Dendritic cell treated with granulocyte-macrophage colony-stimulating factor and Interleukin-4, amounts not matched to agents 40 ng/mL and 50 ng/mL, for 4 days (primary cell): ENCODE measurements around the gene STAT6.
"Not testable (repeated sequence)": the region's sequence is repeated elsewhere in the genome, so short reads cannot be mapped to it uniquely, and the experiment has no call there.

Experiments
- H3K27ac Mint-ChIP-seq: one replicate; pipeline ENCODE4 v1.8.0; 2022; ENCODE audit warnings: mild to moderate bottlenecking, mixed read lengths
- H3K27me3 Mint-ChIP-seq: one replicate; pipeline ENCODE4 v1.8.0; 2022; ENCODE audit warnings: mild to moderate bottlenecking, mixed read lengths
- H3K36me3 Mint-ChIP-seq: one replicate; pipeline ENCODE4 v1.8.0; 2022; ENCODE audit warnings: low read depth, mixed read lengths
- H3K4me1 Mint-ChIP-seq: one replicate; pipeline ENCODE4 v1.8.0; 2022; ENCODE audit warnings: low read depth, mixed read lengths
- H3K4me3 Mint-ChIP-seq: one replicate; pipeline ENCODE4 v1.8.0; 2022; ENCODE audit warnings: mild to moderate bottlenecking, moderate library complexity, mixed read lengths
- H3K9me3 Mint-ChIP-seq: one replicate; pipeline ENCODE4 v1.8.0; 2022; ENCODE audit warnings: mixed read lengths
- intact Hi-C: fragments of 100-400 bp; cut with micrococcal nuclease; formaldehyde crosslinking; loops from one replicate; pipeline ENCODE4 v1.15.0; 2022

The STAT6 gene

DNA sequence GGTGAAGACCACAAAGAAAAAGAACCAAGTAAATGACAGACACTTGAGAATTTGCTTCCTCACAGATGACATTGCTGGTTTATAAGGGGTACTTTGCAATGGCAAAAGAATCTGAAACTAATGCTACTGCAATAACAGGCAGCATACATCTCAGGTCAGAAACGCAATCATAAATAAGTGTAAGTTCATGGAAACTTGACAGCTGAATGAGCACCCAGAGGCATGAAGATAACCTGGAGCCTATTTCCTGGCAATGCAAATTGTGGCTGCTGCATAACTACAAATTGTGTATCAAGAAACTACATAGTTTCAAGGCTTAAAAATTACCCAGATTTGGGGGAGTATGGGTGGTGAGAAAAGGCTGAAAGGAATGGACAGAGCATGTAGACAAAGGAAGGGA is 52.7 kb downstream of the STAT6 start:
- H3K27me3 Mint-ChIP-seq: no peaks in the 10 kb centered on the region
- peaks cover 5% of the 10 kb centered on the region for H3K4me1 Mint-ChIP-seq
- no peaks in the 10 kb centered on the region for H3K9me3 Mint-ChIP-seq
- H3K4me3 Mint-ChIP-seq: no peak overlapping the region
- H3K27ac Mint-ChIP-seq: no peak overlapping the region
- intact Hi-C loops: no loop called here
- peaks cover 55% of the 10 kb centered on the region for H3K36me3 Mint-ChIP-seq

DNA sequence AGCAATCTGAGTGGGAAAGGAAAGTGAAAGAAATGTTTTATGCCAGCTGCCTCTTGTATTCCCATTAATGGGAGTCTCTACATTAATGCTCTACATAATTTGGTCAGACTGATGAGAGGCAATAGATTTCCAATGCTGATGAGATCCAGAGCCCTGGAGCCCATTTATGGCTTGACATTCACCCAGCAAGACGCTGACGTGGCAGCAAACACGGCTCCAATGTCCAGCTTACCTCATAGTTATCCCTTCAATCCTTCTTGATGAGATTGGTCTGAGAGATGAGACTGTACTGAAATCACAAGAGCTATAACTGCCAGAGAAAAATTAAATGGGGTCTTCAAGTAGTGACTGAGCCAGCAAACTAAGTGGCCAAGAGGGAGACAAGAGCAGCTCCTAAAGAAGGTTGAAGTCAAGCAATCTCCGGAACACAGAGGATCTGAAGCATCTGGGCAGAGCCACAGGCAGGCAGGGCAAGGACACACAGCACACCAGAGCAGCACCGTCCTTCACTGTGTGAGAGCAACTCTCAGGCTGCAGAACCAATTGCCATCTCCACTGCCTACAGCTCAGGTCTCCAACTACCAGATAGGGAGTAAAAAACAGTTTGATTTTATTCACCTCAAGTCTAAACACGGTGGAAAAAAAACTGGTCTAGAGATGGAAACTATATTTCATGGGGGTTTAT is 54.0 kb downstream of the STAT6 start:
- Mint-ChIP-seq H3K27me3 (no peaks in the 10 kb centered on the region), H3K4me1 (peaks cover 5% of the 10 kb centered on the region), H3K27ac (no peak overlapping the region), H3K4me3 (no peak overlapping the region), H3K36me3 (peaks cover 49% of the 10 kb centered on the region), H3K9me3 (no peaks in the 10 kb centered on the region)
- intact Hi-C loops: no loop called here

DNA sequence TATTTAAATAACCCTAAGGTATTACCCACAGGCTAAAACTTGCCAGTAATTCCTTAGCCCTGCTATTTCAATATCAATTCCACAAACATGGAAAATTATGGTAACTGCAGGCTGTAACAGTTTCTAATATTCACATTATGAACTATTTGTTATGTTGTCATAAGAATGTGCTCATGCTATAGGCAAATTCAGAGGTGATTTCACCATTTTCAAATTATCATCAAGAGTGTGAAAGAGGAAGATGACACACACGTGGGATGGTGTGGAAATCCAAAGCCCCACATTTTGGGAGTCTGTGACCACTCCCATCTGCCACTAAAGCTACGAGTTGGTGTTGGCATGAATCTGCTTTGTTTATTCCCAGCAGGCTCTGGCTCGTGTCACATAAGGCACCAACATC is 55.3 kb downstream of the STAT6 start:
- Mint-ChIP-seq H3K27ac (no peak overlapping the region), H3K4me3 (no peak overlapping the region), H3K27me3 (no peaks in the 10 kb centered on the region), H3K4me1 (peaks cover 11% of the 10 kb centered on the region), H3K9me3 (no peaks in the 10 kb centered on the region), H3K36me3 (peaks cover 40% of the 10 kb centered on the region)
- intact Hi-C loops: no loop called here

DNA sequence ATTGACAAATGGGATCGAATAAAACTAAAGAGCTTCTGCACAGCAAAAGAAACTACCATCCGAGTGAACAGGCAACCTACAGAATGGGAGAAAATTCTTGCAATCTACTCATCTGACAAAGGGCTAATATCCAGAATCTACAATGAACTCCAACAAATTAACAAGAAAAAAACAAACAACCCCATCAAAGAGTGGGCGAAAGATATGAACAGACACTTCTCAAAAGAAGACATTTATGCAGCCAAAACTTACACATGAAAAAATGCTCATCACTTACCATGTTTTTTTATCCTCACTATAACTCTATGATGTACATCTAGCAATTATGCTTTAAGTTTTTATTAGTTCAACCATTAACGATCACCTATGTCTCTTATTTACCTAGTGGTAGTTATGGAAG is 57.3 kb downstream of the STAT6 start:
- H3K9me3 Mint-ChIP-seq, intact Hi-C loops, H3K4me3 Mint-ChIP-seq, H3K27ac Mint-ChIP-seq, H3K27me3 Mint-ChIP-seq: not testable (repeated sequence)
- Mint-ChIP-seq H3K36me3 (peaks cover 23% of the 10 kb centered on the region), H3K4me1 (peaks cover 30% of the 10 kb centered on the region)

DNA sequence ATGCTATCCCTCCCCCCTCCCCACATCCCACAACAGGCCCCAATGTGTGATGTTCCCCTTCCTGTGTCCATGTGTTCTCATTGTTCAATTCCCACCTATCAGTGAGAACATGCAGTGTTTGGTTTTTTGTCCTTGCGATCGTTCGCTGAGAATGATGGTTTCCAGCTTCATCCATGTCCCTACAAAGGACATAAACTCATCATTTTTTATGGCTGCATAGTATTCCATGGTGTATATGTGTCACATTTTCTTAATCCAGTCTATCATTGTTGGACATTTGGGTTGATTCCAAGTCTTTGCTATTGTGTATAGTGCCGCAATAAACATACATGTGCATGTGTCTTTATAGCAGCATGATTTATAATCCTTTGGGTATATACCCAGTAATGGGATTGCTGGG is 58.0 kb downstream of the STAT6 start:
- H3K27me3 Mint-ChIP-seq, H3K9me3 Mint-ChIP-seq, intact Hi-C loops, H3K4me3 Mint-ChIP-seq, H3K27ac Mint-ChIP-seq: not testable (repeated sequence)
- Mint-ChIP-seq H3K36me3 (peaks cover 15% of the 10 kb centered on the region), H3K4me1 (peaks cover 37% of the 10 kb centered on the region)

DNA sequence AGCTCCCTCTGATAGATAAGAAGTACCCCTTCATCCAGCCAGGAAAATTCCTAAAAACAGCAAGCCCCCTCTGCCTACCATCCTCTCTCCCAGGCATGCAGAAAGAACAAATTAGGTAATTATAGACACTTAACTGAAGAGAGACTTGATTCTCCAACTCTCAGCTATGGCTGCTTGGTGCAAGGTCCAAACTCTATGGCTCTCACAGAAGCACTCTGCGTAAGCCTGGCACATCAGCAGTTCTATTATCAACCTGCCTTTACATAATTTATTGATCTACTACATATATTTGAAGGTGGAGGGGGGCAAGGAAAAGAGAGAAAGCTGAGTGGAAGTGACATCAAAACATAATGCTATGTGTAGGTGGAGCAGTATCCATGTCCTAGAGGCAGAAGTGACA is 60.2 kb downstream of the STAT6 start:
- Mint-ChIP-seq H3K4me1 (peaks cover 59% of the 10 kb centered on the region), H3K36me3 (no peaks in the 10 kb centered on the region), H3K4me3 (no peak overlapping the region), H3K27ac (no peak overlapping the region), H3K27me3 (no peaks in the 10 kb centered on the region), H3K9me3 (no peaks in the 10 kb centered on the region)
- intact Hi-C loops: no loop called here

DNA sequence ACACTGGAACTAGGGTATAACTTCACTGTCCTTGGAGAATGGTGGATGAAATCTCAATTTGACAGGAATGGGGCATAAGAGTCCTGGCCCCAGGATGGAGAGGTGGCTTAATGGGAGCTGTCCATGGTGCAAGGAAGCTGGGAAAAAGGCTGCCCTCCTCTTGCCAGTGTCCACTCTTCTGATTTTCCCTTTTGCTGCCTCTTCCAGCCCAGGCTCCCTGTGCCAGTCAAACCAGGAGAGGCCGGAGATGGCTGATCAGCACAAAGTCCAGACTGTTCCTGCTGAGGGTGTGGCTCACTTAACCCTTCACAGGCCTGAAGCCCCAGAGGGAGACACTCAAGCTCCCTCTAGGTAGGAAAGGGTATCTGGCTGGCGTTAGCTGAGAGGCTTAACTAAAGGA is 61.3 kb downstream of the STAT6 start, which contains the start of gene MYO1A:
Gene MYO1A, minus strand, starts transcription at position 240 of the 400 bp plus-strand sequence. CDS start 1,806 bp downstream, outside the sequence.
- no peaks in the 10 kb centered on the region for H3K9me3 Mint-ChIP-seq
- intact Hi-C loops: loop anchor here (5.0 kb wide), 1 partner anchor 43 kb away; the partner anchor contains the start of gene ZBTB39
- H3K4me3 Mint-ChIP-seq: no peak within 1 kb of the TSS
- H3K4me1 Mint-ChIP-seq: peaks cover 65% of the 10 kb centered on the region
- H3K36me3 Mint-ChIP-seq: no peaks in the 10 kb centered on the region
- no peaks in the 10 kb centered on the region for H3K27me3 Mint-ChIP-seq
- H3K27ac Mint-ChIP-seq: peak within 1 kb of the TSS; percentile 84

DNA sequence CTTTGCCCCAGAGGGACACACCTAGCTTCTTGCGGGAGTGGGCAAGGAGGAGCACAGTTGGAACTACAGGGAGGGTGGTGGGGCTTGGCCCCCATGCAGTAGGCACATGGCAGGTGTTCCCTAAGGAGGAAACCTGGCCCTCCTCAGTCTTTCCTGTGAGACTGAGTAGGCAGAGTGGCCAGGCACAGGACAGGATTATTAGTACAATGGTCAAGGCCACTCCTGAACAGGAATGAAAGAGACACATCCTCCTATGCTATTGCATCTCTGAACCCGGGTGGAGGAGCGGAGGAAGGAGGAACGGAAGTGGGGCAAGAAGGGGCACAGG is 62.1 kb downstream of the STAT6 start:
- intact Hi-C loops: loop anchor here (5.0 kb wide), 1 partner anchor 42 kb away; the partner anchor contains the start of gene ZBTB39
- peak overlapping the region; percentile 84 for H3K27ac Mint-ChIP-seq
- H3K9me3 Mint-ChIP-seq: no peaks in the 10 kb centered on the region
- H3K4me3 Mint-ChIP-seq: no peak overlapping the region
- no peaks in the 10 kb centered on the region for H3K27me3 Mint-ChIP-seq
- no peaks in the 10 kb centered on the region for H3K36me3 Mint-ChIP-seq
- peaks cover 67% of the 10 kb centered on the region for H3K4me1 Mint-ChIP-seq

DNA sequence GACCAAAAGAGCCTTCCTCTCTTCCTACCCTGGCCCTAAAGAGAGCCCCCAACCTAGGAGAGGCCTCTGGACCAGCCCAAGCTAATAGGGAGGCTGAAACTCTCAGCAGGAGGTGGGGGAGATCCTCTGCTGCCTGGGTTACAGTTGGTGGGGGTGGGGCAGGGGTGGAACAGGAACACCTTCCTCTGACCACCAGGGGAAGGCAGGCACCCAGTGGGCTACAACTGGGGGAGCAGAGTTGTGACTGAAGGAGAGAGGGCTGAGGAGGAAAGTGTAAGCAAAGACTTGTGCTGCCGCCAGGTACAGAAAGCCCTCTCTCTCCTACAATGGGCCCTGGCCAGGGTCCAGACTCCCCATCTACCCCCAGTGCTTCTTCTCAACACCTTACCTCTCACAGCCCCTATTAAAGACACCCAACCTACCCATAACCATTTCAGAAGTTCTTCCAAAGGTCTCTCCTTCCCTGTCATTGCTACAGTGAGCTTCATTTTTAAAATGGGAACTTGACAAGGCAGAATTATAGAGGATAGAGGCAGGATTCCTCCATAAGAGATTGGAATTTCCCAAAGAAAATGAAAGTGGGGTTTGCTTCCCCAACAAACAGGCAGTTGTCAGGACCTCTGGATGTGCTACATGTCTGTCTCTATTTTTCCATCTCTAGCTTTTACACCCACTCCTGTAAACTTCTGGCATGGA is 62.6 kb downstream of the STAT6 start:
- Mint-ChIP-seq H3K27me3 (peaks cover 3% of the 10 kb centered on the region), H3K27ac (peak overlapping the region; percentile 84), H3K4me1 (peaks cover 67% of the 10 kb centered on the region), H3K9me3 (no peaks in the 10 kb centered on the region), H3K36me3 (no peaks in the 10 kb centered on the region), H3K4me3 (no peak overlapping the region)
- intact Hi-C loops: loop anchor here (5.0 kb wide), 1 partner anchor 41 kb away; the partner anchor contains the start of gene ZBTB39

DNA sequence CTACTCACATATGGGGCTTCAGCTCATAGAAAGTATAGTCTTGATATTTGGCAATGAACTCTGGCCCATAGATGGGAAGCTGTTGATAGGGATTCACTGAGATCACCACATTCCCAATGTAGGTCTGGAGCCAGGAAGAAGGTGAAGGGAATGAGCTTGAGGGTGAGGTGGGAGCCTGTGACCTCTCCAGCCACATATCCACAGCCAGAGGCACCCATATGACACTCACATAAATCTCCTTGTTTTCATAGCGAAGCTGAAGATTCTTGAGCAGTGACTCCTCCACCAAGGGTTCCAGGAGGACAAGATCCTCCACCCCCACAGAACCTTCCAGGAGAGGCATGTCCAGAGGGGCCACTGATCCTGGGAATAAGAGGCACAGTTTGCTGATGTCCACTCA is 63.2 kb downstream of the STAT6 start:
- Mint-ChIP-seq H3K4me3 (no peak overlapping the region), H3K27me3 (peaks cover 7% of the 10 kb centered on the region), H3K27ac (peak overlapping the region; percentile 84), H3K36me3 (no peaks in the 10 kb centered on the region), H3K4me1 (peaks cover 67% of the 10 kb centered on the region), H3K9me3 (no peaks in the 10 kb centered on the region)
- intact Hi-C loops: loop anchor here (5.0 kb wide), 1 partner anchor 41 kb away; the partner anchor contains the start of gene ZBTB39

DNA sequence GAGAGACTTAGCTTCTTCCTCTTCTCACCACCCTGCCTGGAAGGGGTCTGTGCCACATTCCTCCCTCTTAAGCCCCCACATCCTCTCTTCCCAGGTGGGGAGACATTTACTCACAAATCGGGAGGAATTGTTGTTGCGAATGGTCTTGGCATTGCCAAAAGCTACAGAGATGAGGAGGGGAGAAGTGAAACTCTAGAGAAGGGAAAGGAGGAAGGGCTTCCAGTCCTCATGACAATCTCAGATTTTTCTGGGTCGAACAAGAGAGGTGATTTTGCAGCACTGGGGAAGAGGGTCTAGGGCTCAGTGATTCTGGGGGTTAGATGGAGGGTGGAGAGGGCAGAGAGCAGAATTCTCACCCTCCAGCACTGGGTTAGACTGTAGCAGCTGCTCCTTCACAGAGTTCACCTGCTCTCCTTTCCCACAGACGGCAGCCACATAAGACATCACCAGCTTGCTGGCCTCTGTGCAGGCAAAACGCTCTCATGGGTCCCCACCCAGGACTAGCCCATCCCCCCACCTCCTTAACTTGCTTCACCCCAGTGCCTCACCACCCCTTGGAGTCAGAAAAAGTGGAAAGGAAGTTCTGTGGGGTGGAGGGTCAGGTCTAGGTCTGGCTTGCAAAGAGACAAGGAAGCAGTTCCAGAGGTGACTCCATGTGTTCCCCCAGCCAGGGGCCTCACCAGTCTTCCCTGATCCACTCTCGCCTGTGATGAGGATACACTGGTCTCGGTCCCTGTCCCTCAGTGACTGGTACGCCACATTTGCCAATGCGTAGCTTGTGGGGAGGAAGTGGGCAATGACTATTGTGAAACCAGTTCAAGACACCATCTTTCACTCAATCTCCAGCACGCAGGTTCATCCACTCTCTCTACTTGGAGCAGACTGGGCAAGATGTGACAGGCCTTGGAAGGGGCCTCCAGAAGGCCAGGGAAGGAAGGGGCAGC is 63.9 kb downstream of the STAT6 start:
- H3K27me3 Mint-ChIP-seq: peaks cover 7% of the 10 kb centered on the region
- H3K4me3 Mint-ChIP-seq: peak overlapping the region; percentile 44
- no peaks in the 10 kb centered on the region for H3K36me3 Mint-ChIP-seq
- H3K27ac Mint-ChIP-seq: peak overlapping the region; percentile 84
- intact Hi-C loops: loop anchor here (5.0 kb wide), 1 partner anchor 40 kb away; the partner anchor contains the start of gene ZBTB39
- H3K9me3 Mint-ChIP-seq: no peaks in the 10 kb centered on the region
- peaks cover 67% of the 10 kb centered on the region for H3K4me1 Mint-ChIP-seq

DNA sequence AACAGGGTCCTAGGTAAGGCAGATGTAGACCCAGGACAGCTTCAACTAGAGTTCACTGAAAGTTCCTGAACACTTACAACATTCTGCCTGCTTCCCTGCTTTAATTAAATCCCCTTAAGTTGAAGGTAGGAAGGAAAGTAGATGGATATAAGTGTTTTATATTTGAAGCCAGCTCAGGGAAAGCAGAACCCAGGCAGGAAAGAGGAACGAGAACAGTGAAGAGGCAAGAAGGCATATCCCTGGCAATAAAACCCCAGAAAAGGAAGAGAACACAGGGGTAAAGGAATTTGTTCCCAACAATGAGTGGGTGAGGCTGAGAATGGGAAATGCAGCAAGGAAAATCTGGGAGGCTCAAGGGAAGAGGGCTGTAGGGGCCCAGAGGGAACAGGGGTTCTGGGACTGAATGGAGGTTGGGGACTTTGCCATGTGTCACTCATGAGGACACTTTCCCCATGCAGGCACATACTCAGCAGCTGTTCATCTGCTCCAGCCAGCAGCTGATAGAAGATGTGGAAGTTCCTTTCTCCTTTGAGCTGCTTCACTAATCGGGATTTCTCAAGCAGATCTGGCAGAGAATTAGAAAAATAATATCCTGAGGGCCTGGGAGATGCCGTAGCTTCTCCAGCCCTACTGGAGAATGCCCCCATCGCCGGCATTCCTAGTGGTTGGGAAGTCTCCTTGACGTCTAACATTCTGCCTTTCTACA is 64.9 kb downstream of the STAT6 start:
- H3K4me3 Mint-ChIP-seq: peak overlapping the region; percentile 44
- no peaks in the 10 kb centered on the region for H3K9me3 Mint-ChIP-seq
- peaks cover 69% of the 10 kb centered on the region for H3K4me1 Mint-ChIP-seq
- intact Hi-C loops: loop anchor here (5.0 kb wide), 1 partner anchor 39 kb away; the partner anchor contains the start of gene ZBTB39
- peak overlapping the region; percentile 84 for H3K27ac Mint-ChIP-seq
- H3K36me3 Mint-ChIP-seq: no peaks in the 10 kb centered on the region
- H3K27me3 Mint-ChIP-seq: peaks cover 7% of the 10 kb centered on the region
